Measurements from ENCODE around the gene ZNF358.

ZNF358 gene

GRCh38 chr19:7542556-7543348, 26.8 kb downstream of the ZNF358 start:
- no peaks in the 10 kb centered on the region for H3K9me3 ChIP-seq (ENCODE audit: control insufficient read depth in 1 of 2, low read length in 2 of 2)
- H3K27ac ChIP-seq (ENCODE audit: low read length): peak overlapping the region; percentile 5
- no peaks in the 10 kb centered on the region for H3K27me3 ChIP-seq (ENCODE audit: low read depth, low read length)
- no peaks in the 10 kb centered on the region for H3K4me1 ChIP-seq (ENCODE audit: control insufficient read depth in 1 of 2, insufficient read depth in 2 of 2, low read length in 2 of 2)
- H3K4me3 ChIP-seq (ENCODE audit: low read depth in 1 of 2, low read length in 2 of 2): no peak overlapping the region
- H3K36me3 ChIP-seq (ENCODE audit: control insufficient read depth in 1 of 2, insufficient read depth in 2 of 2, low read length in 2 of 2): peaks cover 20 to 58% of the 10 kb centered on the region in 2 donors

DNA sequence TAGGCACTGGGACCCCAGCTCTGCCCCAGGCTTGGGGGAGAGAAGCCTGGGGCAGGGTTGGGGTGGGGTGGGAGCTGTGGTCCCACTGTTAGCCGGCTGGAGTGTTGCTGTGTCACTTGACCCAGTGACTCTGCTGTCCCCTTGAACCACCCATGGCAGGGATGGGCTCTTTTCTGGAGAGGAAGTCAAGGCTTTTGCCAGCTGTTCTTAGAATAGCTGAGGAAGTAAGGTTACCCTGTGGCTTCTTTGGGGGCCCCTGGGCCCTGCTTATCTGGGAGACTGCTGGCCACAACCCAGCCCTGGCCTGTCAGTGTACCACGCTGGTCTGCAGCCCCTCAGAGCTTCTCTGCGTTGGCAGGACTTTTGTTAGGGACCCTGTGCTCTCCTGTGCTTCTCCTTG, 28.7 kb downstream of the ZNF358 start:
- Histone ChIP-seq H3K4me1 (ENCODE audit: control insufficient read depth in 1 of 2, insufficient read depth in 2 of 2, low read length in 2 of 2) (no peaks in the 10 kb centered on the region), H3K36me3 (ENCODE audit: control insufficient read depth in 1 of 2, insufficient read depth in 2 of 2, low read length in 2 of 2) (peaks cover 20 to 52% of the 10 kb centered on the region in 2 donors), H3K9me3 (ENCODE audit: control insufficient read depth in 1 of 2, low read length in 2 of 2) (no peaks in the 10 kb centered on the region), H3K27me3 (ENCODE audit: low read depth, low read length) (no peaks in the 10 kb centered on the region), H3K27ac (ENCODE audit: low read length) (no peak overlapping the region), H3K4me3 (ENCODE audit: low read depth in 1 of 2, low read length in 2 of 2) (no peak overlapping the region)

GRCh38 chr19:7545300-7545699, 29.4 kb downstream of the ZNF358 start:
- H3K4me1 ChIP-seq (ENCODE audit: control insufficient read depth in 1 of 2, insufficient read depth in 2 of 2, low read length in 2 of 2): no peaks in the 10 kb centered on the region
- no peak overlapping the region for H3K4me3 ChIP-seq (ENCODE audit: low read depth in 1 of 2, low read length in 2 of 2)
- H3K27me3 ChIP-seq (ENCODE audit: low read depth, low read length): no peaks in the 10 kb centered on the region
- no peaks in the 10 kb centered on the region for H3K9me3 ChIP-seq (ENCODE audit: control insufficient read depth in 1 of 2, low read length in 2 of 2)
- peaks cover 16 to 53% of the 10 kb centered on the region in 2 donors for H3K36me3 ChIP-seq (ENCODE audit: control insufficient read depth in 1 of 2, insufficient read depth in 2 of 2, low read length in 2 of 2)
- no peak overlapping the region for H3K27ac ChIP-seq (ENCODE audit: low read length)

DNA sequence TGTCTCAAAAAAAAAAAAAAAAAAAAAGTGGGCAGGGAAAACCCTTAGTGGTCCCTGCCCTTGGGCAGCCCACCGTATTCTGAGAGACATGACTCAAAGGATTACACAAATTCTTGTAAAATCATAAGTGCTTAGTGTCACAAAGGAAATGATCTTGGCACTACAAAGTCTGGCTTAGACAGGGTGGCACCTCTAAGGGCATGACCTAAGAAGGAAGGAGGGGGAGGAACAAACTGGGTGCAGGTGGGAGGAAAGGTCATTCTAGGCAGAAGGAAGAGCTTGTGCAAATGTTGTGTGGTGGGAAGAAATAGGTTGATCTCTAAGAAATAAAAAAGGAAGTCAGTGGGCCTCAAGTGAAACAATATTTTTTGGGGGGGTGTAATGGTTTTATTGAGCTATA, 30.0 kb downstream of the ZNF358 start:
- H3K36me3 ChIP-seq (ENCODE audit: control insufficient read depth in 1 of 2, insufficient read depth in 2 of 2, low read length in 2 of 2): peaks cover 14 to 50% of the 10 kb centered on the region in 2 donors

GRCh38 chr19:7547159-7547558, 31.3 kb downstream of the ZNF358 start:
- no peaks in the 10 kb centered on the region for H3K9me3 ChIP-seq (ENCODE audit: control insufficient read depth in 1 of 2, low read length in 2 of 2)
- H3K4me3 ChIP-seq (ENCODE audit: low read depth in 1 of 2, low read length in 2 of 2): no peak overlapping the region
- H3K27me3 ChIP-seq (ENCODE audit: low read depth, low read length): no peaks in the 10 kb centered on the region
- H3K4me1 ChIP-seq (ENCODE audit: control insufficient read depth in 1 of 2, insufficient read depth in 2 of 2, low read length in 2 of 2): peaks cover 0 to 5% of the 10 kb centered on the region in 2 donors
- H3K27ac ChIP-seq (ENCODE audit: low read length): no peak overlapping the region
- peaks cover 8 to 40% of the 10 kb centered on the region in 2 donors for H3K36me3 ChIP-seq (ENCODE audit: control insufficient read depth in 1 of 2, insufficient read depth in 2 of 2, low read length in 2 of 2)

More for the DNA sequence above, 30.0 kb downstream of the ZNF358 start:
- no peaks in the 10 kb centered on the region for H3K27me3 ChIP-seq (ENCODE audit: low read depth, low read length)
- no peaks in the 10 kb centered on the region for H3K4me1 ChIP-seq (ENCODE audit: control insufficient read depth in 1 of 2, insufficient read depth in 2 of 2, low read length in 2 of 2)
- H3K9me3 ChIP-seq (ENCODE audit: control insufficient read depth in 1 of 2, low read length in 2 of 2): no peaks in the 10 kb centered on the region
- H3K4me3 ChIP-seq (ENCODE audit: low read depth in 1 of 2, low read length in 2 of 2): no peak overlapping the region
- H3K27ac ChIP-seq (ENCODE audit: low read length): no peak overlapping the region

GRCh38 chr19:7549429-7550148, 33.7 kb downstream of the ZNF358 start:
- no peaks in the 10 kb centered on the region for H3K9me3 ChIP-seq (ENCODE audit: control insufficient read depth in 1 of 2, low read length in 2 of 2)
- no peak overlapping the region for H3K4me3 ChIP-seq (ENCODE audit: low read depth in 1 of 2, low read length in 2 of 2)
- no peak overlapping the region for H3K27ac ChIP-seq (ENCODE audit: low read length)
- H3K36me3 ChIP-seq (ENCODE audit: control insufficient read depth in 1 of 2, insufficient read depth in 2 of 2, low read length in 2 of 2): peaks cover 3 to 36% of the 10 kb centered on the region in 2 donors
- no peaks in the 10 kb centered on the region for H3K27me3 ChIP-seq (ENCODE audit: low read depth, low read length)
- peaks cover 0 to 5% of the 10 kb centered on the region in 2 donors for H3K4me1 ChIP-seq (ENCODE audit: control insufficient read depth in 1 of 2, insufficient read depth in 2 of 2, low read length in 2 of 2)

- no peak overlapping the region for H3K27ac ChIP-seq (ENCODE audit: low read length)
- no peaks in the 10 kb centered on the region for H3K9me3 ChIP-seq (ENCODE audit: control insufficient read depth in 1 of 2, low read length in 2 of 2)
- H3K4me1 ChIP-seq (ENCODE audit: control insufficient read depth in 1 of 2, insufficient read depth in 2 of 2, low read length in 2 of 2): peaks cover 0 to 5% of the 10 kb centered on the region in 2 donors
- no peak overlapping the region for H3K4me3 ChIP-seq (ENCODE audit: low read depth in 1 of 2, low read length in 2 of 2)
- peaks cover 3 to 37% of the 10 kb centered on the region in 2 donors for H3K36me3 ChIP-seq (ENCODE audit: control insufficient read depth in 1 of 2, insufficient read depth in 2 of 2, low read length in 2 of 2)
- no peaks in the 10 kb centered on the region for H3K27me3 ChIP-seq (ENCODE audit: low read depth, low read length)
These were observed 34.4 kb downstream of the ZNF358 start for GRCh38 chr19:7550169-7550770.

DNA sequence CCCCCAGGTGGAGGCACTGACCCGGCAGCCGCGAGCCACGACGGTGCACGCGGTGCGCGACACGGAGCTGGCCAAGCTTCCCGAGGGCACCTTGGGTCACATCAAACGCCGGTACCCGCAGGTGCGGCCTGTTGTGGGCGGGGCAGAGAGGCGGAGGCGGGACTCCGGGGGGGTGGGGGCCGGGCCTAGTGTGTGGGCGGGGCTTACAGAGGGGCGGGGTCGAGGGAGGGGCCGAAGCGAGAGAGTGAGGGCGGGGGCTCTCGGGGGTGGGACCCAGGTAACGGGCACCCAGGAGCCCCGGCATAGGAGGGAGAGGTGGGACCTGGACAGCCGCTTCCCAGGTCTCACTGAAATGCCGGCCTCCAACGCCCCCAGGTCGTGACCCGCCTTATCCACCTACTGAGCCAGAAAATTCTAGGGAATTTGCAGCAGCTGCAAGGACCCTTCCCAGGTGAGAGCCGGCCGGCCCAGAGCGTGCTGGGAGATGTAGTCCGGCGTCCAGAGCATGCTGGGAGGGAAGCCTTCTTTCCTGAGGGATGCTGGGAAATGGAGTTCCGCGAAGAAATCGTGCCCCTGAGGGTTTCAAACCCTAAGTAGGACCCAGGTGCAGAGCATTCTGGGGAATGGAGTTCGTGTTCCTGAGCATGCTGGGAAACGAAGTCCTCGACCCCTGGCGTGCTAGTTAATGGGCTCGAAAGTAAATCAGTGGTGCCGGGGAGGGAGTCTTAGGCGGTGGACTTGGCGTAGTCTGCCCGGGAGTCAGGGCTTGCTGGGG, 35.3 kb downstream of the ZNF358 start:
- Histone ChIP-seq H3K27ac (ENCODE audit: low read length) (no peak overlapping the region), H3K27me3 (ENCODE audit: low read depth, low read length) (no peaks in the 10 kb centered on the region), H3K36me3 (ENCODE audit: control insufficient read depth in 1 of 2, insufficient read depth in 2 of 2, low read length in 2 of 2) (peaks cover 3 to 44% of the 10 kb centered on the region in 2 donors), H3K4me1 (ENCODE audit: control insufficient read depth in 1 of 2, insufficient read depth in 2 of 2, low read length in 2 of 2) (peaks cover 0 to 5% of the 10 kb centered on the region in 2 donors), H3K4me3 (ENCODE audit: low read depth in 1 of 2, low read length in 2 of 2) (peak overlapping the region in 1 of 2 donors; percentile 32), H3K9me3 (ENCODE audit: control insufficient read depth in 1 of 2, low read length in 2 of 2) (no peaks in the 10 kb centered on the region)

DNA sequence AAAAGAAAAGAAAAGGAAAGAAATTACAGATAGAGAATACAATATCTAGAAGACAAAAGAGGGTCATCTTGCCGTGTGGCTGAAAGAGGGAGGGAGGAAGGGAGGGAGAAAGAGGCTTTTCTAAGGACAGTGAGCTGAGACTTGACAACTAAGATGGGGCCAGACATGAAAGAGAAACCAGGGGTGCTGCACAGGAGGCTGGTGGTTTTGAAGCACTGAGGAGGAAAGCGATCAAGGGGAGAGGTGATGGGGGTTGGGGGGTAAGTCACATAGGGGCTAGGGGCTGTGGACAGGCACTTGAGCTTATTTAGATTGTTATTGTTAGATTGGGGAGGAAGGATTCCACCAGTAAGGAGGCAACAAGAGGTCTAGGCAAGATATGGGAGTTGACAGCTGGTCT, 36.9 kb downstream of the ZNF358 start:
- Histone ChIP-seq H3K9me3 (ENCODE audit: control insufficient read depth in 1 of 2, low read length in 2 of 2) (no peaks in the 10 kb centered on the region), H3K4me3 (ENCODE audit: low read depth in 1 of 2, low read length in 2 of 2) (no peak overlapping the region), H3K27me3 (ENCODE audit: low read depth, low read length) (no peaks in the 10 kb centered on the region), H3K27ac (ENCODE audit: low read length) (no peak overlapping the region), H3K4me1 (ENCODE audit: control insufficient read depth in 1 of 2, insufficient read depth in 2 of 2, low read length in 2 of 2) (peaks cover 0 to 5% of the 10 kb centered on the region in 2 donors), H3K36me3 (ENCODE audit: control insufficient read depth in 1 of 2, insufficient read depth in 2 of 2, low read length in 2 of 2) (peaks cover 10 to 60% of the 10 kb centered on the region in 2 donors)

DNA sequence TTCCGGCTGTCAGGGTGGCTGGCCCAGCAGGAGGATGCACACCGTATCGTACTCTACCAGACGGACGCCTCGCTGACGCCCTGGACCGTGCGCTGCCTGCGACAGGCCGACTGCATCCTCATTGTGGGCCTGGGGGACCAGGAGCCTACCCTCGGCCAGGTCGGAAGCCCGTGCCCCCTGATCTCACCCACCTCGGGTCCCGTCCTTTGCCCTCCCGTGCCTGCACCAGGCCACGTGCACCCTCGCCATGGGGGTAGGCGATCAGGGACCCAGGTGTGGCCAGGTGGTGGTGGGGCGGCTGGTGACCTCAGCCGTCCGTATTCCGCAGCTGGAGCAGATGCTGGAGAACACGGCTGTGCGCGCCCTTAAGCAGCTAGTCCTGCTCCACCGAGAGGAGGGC, 38.7 kb downstream of the ZNF358 start:
- Histone ChIP-seq H3K27ac (ENCODE audit: low read length) (no peak overlapping the region), H3K4me1 (ENCODE audit: control insufficient read depth in 1 of 2, insufficient read depth in 2 of 2, low read length in 2 of 2) (peaks cover 0 to 5% of the 10 kb centered on the region in 2 donors), H3K4me3 (ENCODE audit: low read depth in 1 of 2, low read length in 2 of 2) (no peak overlapping the region), H3K27me3 (ENCODE audit: low read depth, low read length) (no peaks in the 10 kb centered on the region), H3K36me3 (ENCODE audit: control insufficient read depth in 1 of 2, insufficient read depth in 2 of 2, low read length in 2 of 2) (peaks cover 21 to 76% of the 10 kb centered on the region in 2 donors), H3K9me3 (ENCODE audit: control insufficient read depth in 1 of 2, low read length in 2 of 2) (no peaks in the 10 kb centered on the region)

Data from muscle layer of duodenum (tissue), 2 donors.